GM10847 (cell line): ENCODE data around the gene CREB3.

Experiments
- POLR2A ChIP-seq: IDR thresholded peaks from 2 replicates; pipeline ENCODE4 v1.6.1; 2011; ENCODE audit not compliant: insufficient read length; ENCODE audit errors: extremely low read depth

CREB3 gene

GRCh38 chr9:35695943-35696401 is 36.5 kb upstream of the CREB3 start:
- no peak for TF ChIP-seq POLR2A

- TF ChIP-seq POLR2A = no peak
These were observed 35.8 kb upstream of the CREB3 start for GRCh38 chr9:35696520-35697215.

- TF ChIP-seq POLR2A = no peak
These were observed 35.0 kb upstream of the CREB3 start for GRCh38 chr9:35697486-35697885.

GRCh38 chr9:35698231-35698630 is 34.2 kb upstream of the CREB3 start:
- no peak for TF ChIP-seq POLR2A

GRCh38 chr9:35700031-35700430 is 32.4 kb upstream of the CREB3 start:
- no peak for TF ChIP-seq POLR2A

GRCh38 chr9:35700942-35701341 is 31.5 kb upstream of the CREB3 start:
- no peak for TF ChIP-seq POLR2A

GRCh38 chr9:35702696-35703095 is 29.8 kb upstream of the CREB3 start:
- TF ChIP-seq POLR2A = no peak

- TF ChIP-seq POLR2A = no peak
These were observed 28.4 kb upstream of the CREB3 start for GRCh38 chr9:35703906-35704672.

- no peak for TF ChIP-seq POLR2A
These were observed 27.1 kb upstream of the CREB3 start for GRCh38 chr9:35705372-35705771.

GRCh38 chr9:35705836-35706430 is 26.5 kb upstream of the CREB3 start:
- no peak for TF ChIP-seq POLR2A

- TF ChIP-seq POLR2A = no peak
These were observed 25.5 kb upstream of the CREB3 start for GRCh38 chr9:35706951-35707350.

GRCh38 chr9:35708146-35708545 is 24.3 kb upstream of the CREB3 start:
- TF ChIP-seq POLR2A = no peak

GRCh38 chr9:35710818-35711500 is 21.5 kb upstream of the CREB3 start:
- no peak for TF ChIP-seq POLR2A

GRCh38 chr9:35711501-35712428 is 20.7 kb upstream of the CREB3 start:
- TF ChIP-seq POLR2A = no peak
